Measurements from ENCODE around the gene RPS6KA3. TPM values are rescaled to one million over a fixed set of nuclear protein-coding genes. Genes with fewer than 3 reads are reported as not detected.
"Not testable (repeated sequence)": the region's sequence is repeated elsewhere in the genome, so short reads cannot be mapped to it uniquely, and the experiment has no call there.

RPS6KA3 gene
- total RNA-seq, 4 donors from 2014 or later = 41.6 to 57.6 (median 51.4) TPM

DNA sequence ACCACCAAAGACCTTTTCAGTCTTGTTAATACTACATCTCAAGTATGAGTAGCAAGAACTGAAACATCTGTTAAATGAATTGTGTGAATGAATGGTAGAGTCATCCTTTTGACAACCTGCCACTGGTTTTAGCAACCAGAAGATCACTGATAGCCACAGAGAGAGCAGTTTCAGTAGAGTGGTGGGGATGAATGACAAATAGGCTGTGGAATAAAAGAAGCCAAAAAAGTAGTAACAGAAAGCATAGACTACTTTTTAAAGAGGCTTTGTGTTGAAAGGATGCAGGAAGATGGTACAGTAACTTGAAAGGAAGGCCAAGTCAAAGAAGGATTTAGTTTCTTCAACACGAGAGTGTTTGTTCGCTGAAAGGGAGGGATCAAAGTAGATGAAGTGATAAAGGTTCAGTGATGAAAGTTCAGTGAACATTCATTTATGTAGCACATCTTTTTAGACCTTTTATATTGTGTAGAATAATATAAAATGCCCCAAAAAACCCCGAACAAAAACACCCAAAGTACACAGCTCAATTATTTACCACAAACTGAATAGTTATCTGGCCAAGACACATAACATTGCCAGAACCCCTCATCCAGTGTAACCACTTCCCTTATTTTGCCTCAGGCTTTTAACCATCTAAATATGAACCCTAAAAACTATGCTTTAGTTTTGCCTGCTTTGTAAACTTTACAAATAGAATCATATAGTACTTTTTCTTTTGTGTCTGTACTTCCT is 84.9 kb downstream of the RPS6KA3 start:
- WGBS, 2 donors = 78 to 88% methylated on average over 3 of the region's 3 CpGs
- intact Hi-C loops (cut with DNase I) = no loop called here
- no peak overlapping the region for H3K27ac ChIP-seq
- H3K36me3 ChIP-seq = no peaks in the 10 kb centered on the region
- no peak for DNase-seq
- H3K4me3 ChIP-seq (replicated peaks in 1 of 3) = no peak overlapping the region
- TF ChIP-seq, protein P1, sequence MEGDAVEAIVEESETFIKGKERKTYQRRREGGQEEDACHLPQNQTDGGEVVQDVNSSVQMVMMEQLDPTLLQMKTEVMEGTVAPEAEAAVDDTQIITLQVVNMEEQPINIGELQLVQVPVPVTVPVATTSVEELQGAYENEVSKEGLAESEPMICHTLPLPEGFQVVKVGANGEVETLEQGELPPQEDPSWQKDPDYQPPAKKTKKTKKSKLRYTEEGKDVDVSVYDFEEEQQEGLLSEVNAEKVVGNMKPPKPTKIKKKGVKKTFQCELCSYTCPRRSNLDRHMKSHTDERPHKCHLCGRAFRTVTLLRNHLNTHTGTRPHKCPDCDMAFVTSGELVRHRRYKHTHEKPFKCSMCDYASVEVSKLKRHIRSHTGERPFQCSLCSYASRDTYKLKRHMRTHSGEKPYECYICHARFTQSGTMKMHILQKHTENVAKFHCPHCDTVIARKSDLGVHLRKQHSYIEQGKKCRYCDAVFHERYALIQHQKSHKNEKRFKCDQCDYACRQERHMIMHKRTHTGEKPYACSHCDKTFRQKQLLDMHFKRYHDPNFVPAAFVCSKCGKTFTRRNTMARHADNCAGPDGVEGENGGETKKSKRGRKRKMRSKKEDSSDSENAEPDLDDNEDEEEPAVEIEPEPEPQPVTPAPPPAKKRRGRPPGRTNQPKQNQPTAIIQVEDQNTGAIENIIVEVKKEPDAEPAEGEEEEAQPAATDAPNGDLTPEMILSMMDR (IDR thresholded peaks at IDR 0.05) = no peak
- no peak for TF ChIP-seq POLR2A (IDR thresholded peaks at IDR 0.05)
- H3K27me3 ChIP-seq = no peaks in the 10 kb centered on the region
- no peaks in the 10 kb centered on the region for H3K4me1 ChIP-seq
- no peaks in the 10 kb centered on the region for H3K9me3 ChIP-seq

DNA sequence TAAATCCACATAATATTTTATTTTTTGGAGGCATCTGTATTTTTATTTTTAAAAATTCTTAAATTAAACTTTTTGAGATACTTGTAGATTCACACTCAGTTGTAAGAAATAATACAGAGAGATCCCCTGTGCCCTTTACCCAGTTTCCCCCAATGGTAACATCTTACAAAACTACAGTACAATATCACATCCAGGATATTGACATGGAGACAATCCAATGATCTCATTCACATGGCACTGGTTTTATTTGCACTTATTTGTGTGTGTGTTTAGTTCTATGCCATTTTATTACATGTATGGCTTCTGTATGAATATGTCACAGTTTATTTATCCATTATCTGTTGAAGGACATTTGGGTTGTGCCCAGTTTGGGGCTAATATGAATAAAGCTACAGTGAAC is 89.6 kb downstream of the RPS6KA3 start:
- intact Hi-C loops (cut with DNase I) = no loop called here
- H3K9me3 ChIP-seq = no peaks in the 10 kb centered on the region
- H3K27ac ChIP-seq = no peak overlapping the region
- TF ChIP-seq POLR2A (IDR thresholded peaks at IDR 0.05) = no peak
- TF ChIP-seq, protein P1 (IDR thresholded peaks at IDR 0.05) = no peak
- no peaks in the 10 kb centered on the region for H3K4me1 ChIP-seq
- H3K27me3 ChIP-seq = no peaks in the 10 kb centered on the region
- H3K4me3 ChIP-seq (replicated peaks in 1 of 3) = no peak overlapping the region
- H3K36me3 ChIP-seq = peaks cover 0 to 6% of the 10 kb centered on the region in 2 donors
- no peak for DNase-seq

DNA sequence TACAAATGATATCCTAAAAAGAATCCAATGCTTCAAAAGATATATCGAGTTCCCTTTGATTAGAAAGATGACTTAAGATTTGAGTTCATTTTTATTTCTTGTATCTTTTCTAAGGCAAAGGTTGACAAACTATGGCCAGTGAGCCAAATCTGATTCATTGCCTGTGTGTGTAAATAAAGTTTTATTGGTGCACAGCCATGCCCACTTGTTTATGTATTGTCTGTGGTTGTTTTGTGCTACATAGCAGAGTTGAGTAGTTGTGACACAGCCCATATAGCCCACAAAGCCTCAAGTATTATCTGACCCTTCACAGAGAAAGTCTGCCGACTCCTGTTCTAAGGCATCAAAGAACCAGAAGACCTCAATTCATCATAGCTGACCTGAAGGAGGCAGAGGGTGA is 92.9 kb downstream of the RPS6KA3 start:
- intact Hi-C loops (cut with DNase I) = no loop called here
- Histone ChIP-seq H3K9me3 (no peaks in the 10 kb centered on the region), H3K36me3 (peaks cover 0 to 6% of the 10 kb centered on the region in 2 donors), H3K27ac (no peak overlapping the region), H3K4me3 (replicated peaks in 1 of 3) (no peak overlapping the region), H3K4me1 (no peaks in the 10 kb centered on the region), H3K27me3 (no peaks in the 10 kb centered on the region)
- 97 to 100% methylated on average over 2 of the region's 2 CpGs for WGBS, 2 donors
- no peak for DNase-seq
- no peak for TF ChIP-seq POLR2A (IDR thresholded peaks at IDR 0.05)
- TF ChIP-seq, protein P1 (IDR thresholded peaks at IDR 0.05) = no peak

DNA sequence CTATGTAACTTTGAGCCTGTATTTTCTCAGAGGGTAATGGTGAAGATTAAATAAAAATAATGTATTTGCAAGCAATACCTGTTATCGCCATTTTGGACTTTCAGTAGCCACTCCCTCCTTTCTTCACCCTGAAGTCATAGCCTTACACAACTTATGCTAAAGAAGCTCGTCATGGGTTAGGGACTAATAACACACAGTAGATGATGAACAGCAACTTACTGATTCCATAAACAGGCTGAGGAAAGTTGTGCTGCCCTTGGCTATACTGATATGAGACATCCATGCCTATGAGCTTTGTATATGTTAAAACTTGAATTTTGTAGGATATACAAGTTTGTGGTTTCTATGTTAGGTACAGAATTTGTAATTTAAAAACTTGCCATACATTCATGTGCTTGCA is 93.4 kb downstream of the RPS6KA3 start:
- no peak overlapping the region for H3K27ac ChIP-seq
- no peak overlapping the region for H3K4me3 ChIP-seq (replicated peaks in 1 of 3)
- no peaks in the 10 kb centered on the region for H3K9me3 ChIP-seq
- no peak for DNase-seq
- no peaks in the 10 kb centered on the region for H3K4me1 ChIP-seq
- intact Hi-C loops (cut with DNase I) = no loop called here
- no peak for TF ChIP-seq POLR2A (IDR thresholded peaks at IDR 0.05)
- TF ChIP-seq, protein P1 (IDR thresholded peaks at IDR 0.05) = no peak
- 100% methylated on average over 2 of the region's 2 CpGs for WGBS, 2 donors
- H3K27me3 ChIP-seq = no peaks in the 10 kb centered on the region
- peaks cover 0 to 6% of the 10 kb centered on the region in 2 donors for H3K36me3 ChIP-seq

DNA sequence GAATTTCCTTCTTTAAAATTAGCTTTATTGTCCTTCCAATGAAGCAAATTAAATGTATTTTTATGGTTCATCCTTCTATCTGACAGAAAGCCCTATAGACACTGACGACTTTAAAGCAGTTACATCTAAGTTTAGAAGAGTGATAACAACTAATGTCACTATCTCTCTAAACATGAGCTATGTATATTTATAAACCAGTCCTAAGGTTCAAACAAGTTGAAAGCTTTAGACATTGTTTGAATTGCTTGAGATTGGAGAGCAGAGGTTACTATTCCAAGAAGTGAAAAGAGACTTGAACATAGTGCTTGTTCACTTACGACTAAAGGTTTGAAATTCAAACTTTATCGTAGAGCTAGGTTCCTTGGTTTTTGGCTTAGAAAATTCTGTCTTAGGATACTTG is 94.8 kb downstream of the RPS6KA3 start:
- Histone ChIP-seq H3K36me3 (peaks cover 0 to 6% of the 10 kb centered on the region in 2 donors), H3K9me3 (no peaks in the 10 kb centered on the region), H3K27ac (no peak overlapping the region), H3K4me3 (replicated peaks in 1 of 3) (no peak overlapping the region), H3K27me3 (no peaks in the 10 kb centered on the region), H3K4me1 (no peaks in the 10 kb centered on the region)
- WGBS, 2 donors = 96 to 100% methylated on average over 3 of the region's 3 CpGs
- no peak for DNase-seq
- no peak for TF ChIP-seq POLR2A (IDR thresholded peaks at IDR 0.05)
- TF ChIP-seq, protein P1 (IDR thresholded peaks at IDR 0.05) = no peak
- intact Hi-C loops (cut with DNase I) = no loop called here

DNA sequence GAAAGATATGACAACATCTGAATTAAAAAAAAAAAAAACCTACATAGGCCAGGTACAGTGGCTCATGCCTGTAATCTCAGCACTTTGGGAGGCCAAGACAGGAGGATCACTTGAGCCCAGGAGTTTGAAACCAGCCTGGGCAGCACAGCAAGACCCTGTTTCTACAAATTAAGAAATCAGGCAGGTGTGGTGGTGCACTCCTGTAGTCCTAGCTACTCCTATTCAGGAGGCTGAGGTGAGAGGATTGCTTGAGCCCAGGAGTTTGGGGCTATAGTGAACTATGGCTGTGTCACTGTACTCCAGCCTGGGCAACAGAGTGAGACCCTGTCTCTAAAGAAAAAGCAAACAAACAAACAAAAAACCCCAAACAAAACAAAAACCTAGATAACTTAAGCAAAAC is 104.2 kb downstream of the RPS6KA3 start:
- H3K27me3 ChIP-seq; H3K27ac ChIP-seq; H3K4me3 ChIP-seq (replicated peaks in 1 of 3); H3K36me3 ChIP-seq; intact Hi-C loops (cut with DNase I); DNase-seq; H3K9me3 ChIP-seq; H3K4me1 ChIP-seq: not testable (repeated sequence)

Data from thyroid gland (tissue), 4 donors.